ENCODE measurements around the gene PLCH2.

The PLCH2 gene

GRCh38 chr1:2501820-2502119 lies 25.7 kb downstream of the PLCH2 start:
- Histone ChIP-seq H3K4me3 (IDR thresholded peaks at IDR 0.05; ENCODE audit: insufficient read depth, low read depth, low read length) (no peak overlapping the region), H3K36me3 (ENCODE audit: insufficient read depth) (no peaks in the 10 kb centered on the region), H4K20me1 (ENCODE audit: insufficient read depth) (no peaks in the 10 kb centered on the region), H3K4me2 (no peak overlapping the region), H3K79me2 (ENCODE audit: insufficient read depth, low read depth) (no peaks in the 10 kb centered on the region), H3K27ac (no peak overlapping the region), H3K9ac (no peak overlapping the region), H2AFZ (ENCODE audit: low read depth) (no peak overlapping the region), H3K4me1 (ENCODE audit: low read depth, poor library complexity, severe bottlenecking) (no peaks in the 10 kb centered on the region), H3K27me3 (ENCODE audit: insufficient read depth, low read depth) (peaks cover 52% of the 10 kb centered on the region)
- no peak for TF ChIP-seq CTCF (conservative IDR thresholded peaks at IDR 0.05; ENCODE audit: low read depth, low read length)

- no peak for TF ChIP-seq CTCF (conservative IDR thresholded peaks at IDR 0.05; ENCODE audit: low read depth, low read length)
- no peaks in the 10 kb centered on the region for H4K20me1 ChIP-seq (ENCODE audit: insufficient read depth)
- H2AFZ ChIP-seq (ENCODE audit: low read depth) = no peak overlapping the region
- no peaks in the 10 kb centered on the region for H3K4me1 ChIP-seq (ENCODE audit: low read depth, poor library complexity, severe bottlenecking)
- no peak overlapping the region for H3K9ac ChIP-seq
- H3K36me3 ChIP-seq (ENCODE audit: insufficient read depth) = no peaks in the 10 kb centered on the region
- no peaks in the 10 kb centered on the region for H3K79me2 ChIP-seq (ENCODE audit: insufficient read depth, low read depth)
- H3K4me2 ChIP-seq = no peak overlapping the region
- H3K4me3 ChIP-seq (IDR thresholded peaks at IDR 0.05; ENCODE audit: insufficient read depth, low read depth, low read length) = no peak overlapping the region
- H3K27ac ChIP-seq = no peak overlapping the region
- peaks cover 48% of the 10 kb centered on the region for H3K27me3 ChIP-seq (ENCODE audit: insufficient read depth, low read depth)
Measured at GRCh38 chr1:2502210-2502609, 26.1 kb downstream of the PLCH2 start.

GRCh38 chr1:2502661-2503553 lies 26.8 kb downstream of the PLCH2 start:
- no peak overlapping the region for H2AFZ ChIP-seq (ENCODE audit: low read depth)
- TF ChIP-seq CTCF (conservative IDR thresholded peaks at IDR 0.05; ENCODE audit: low read depth, low read length) = no peak
- no peaks in the 10 kb centered on the region for H3K4me1 ChIP-seq (ENCODE audit: low read depth, poor library complexity, severe bottlenecking)
- H3K4me3 ChIP-seq (IDR thresholded peaks at IDR 0.05; ENCODE audit: insufficient read depth, low read depth, low read length) = no peak overlapping the region
- no peak overlapping the region for H3K27ac ChIP-seq
- no peaks in the 10 kb centered on the region for H4K20me1 ChIP-seq (ENCODE audit: insufficient read depth)
- no peak overlapping the region for H3K9ac ChIP-seq
- no peak overlapping the region for H3K4me2 ChIP-seq
- H3K27me3 ChIP-seq (ENCODE audit: insufficient read depth, low read depth) = peaks cover 41% of the 10 kb centered on the region
- H3K79me2 ChIP-seq (ENCODE audit: insufficient read depth, low read depth) = no peaks in the 10 kb centered on the region
- no peaks in the 10 kb centered on the region for H3K36me3 ChIP-seq (ENCODE audit: insufficient read depth)

- TF ChIP-seq CTCF (conservative IDR thresholded peaks at IDR 0.05; ENCODE audit: low read depth, low read length) = no peak
Measured at GRCh38 chr1:2503554-2504224, 27.6 kb downstream of the PLCH2 start.

More at GRCh38 chr1:2503554-2504224, 27.6 kb downstream of the PLCH2 start:
- H3K27me3 ChIP-seq (ENCODE audit: insufficient read depth, low read depth) = peaks cover 37% of the 10 kb centered on the region
- no peaks in the 10 kb centered on the region for H4K20me1 ChIP-seq (ENCODE audit: insufficient read depth)
- no peaks in the 10 kb centered on the region for H3K4me1 ChIP-seq (ENCODE audit: low read depth, poor library complexity, severe bottlenecking)
- no peak overlapping the region for H2AFZ ChIP-seq (ENCODE audit: low read depth)
- no peak overlapping the region for H3K27ac ChIP-seq
- H3K79me2 ChIP-seq (ENCODE audit: insufficient read depth, low read depth) = no peaks in the 10 kb centered on the region
- no peak overlapping the region for H3K4me2 ChIP-seq
- H3K9ac ChIP-seq = no peak overlapping the region
- no peaks in the 10 kb centered on the region for H3K36me3 ChIP-seq (ENCODE audit: insufficient read depth)
- no peak overlapping the region for H3K4me3 ChIP-seq (IDR thresholded peaks at IDR 0.05; ENCODE audit: insufficient read depth, low read depth, low read length)

Measured in KMS-11 (cell line).